ENCODE measurements around the gene TMEM213.

- no peak for TF ChIP-seq SIN3A (IDR thresholded peaks at IDR 0.05; ENCODE audit: low read depth)
- TF ChIP-seq SP1 (IDR thresholded peaks at IDR 0.05; ENCODE audit: low read depth), result no peak
- no peak for TF ChIP-seq CTCF (IDR thresholded peaks at IDR 0.05 in 2 of 3, conservative IDR thresholded peaks at IDR 0.05 in 1 of 3; ENCODE audit: borderline replicate concordance in 1 of 3, insufficient read depth in 1 of 3, low read depth in 2 of 3, low read length in 2 of 3)
- TF ChIP-seq POLR2A (IDR thresholded peaks at IDR 0.05; ENCODE audit: borderline replicate concordance, extremely low read depth, insufficient read depth, insufficient read length), result no peak
- TF ChIP-seq, protein P1, sequence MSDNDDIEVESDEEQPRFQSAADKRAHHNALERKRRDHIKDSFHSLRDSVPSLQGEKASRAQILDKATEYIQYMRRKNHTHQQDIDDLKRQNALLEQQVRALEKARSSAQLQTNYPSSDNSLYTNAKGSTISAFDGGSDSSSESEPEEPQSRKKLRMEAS (IDR thresholded peaks at IDR 0.05), result no peak
Observed at GRCh38 chr7:138822867-138823535, 25.2 kb downstream of the TMEM213 start.
